GM18511 (cell line): ENCODE results near the gene LRRC2.
"Not testable (repeated sequence)": the region's sequence is repeated elsewhere in the genome, so short reads cannot be mapped to it uniquely, and the experiment has no call there.

Experiments used
- ATAC-seq: cut with Tn5 transposase; IDR thresholded peaks from one replicate; pipeline ENCODE4 v1.9.1; 2021; ENCODE audit warnings: mild to moderate bottlenecking, moderate library complexity; ENCODE audit not compliant: unreplicated experiment

Gene LRRC2

GRCh38 chr3:46584598-46585467 is 18.7 kb upstream of the LRRC2 start:
- no peak for ATAC-seq

- no peak for ATAC-seq
Observed at GRCh38 chr3:46580675-46581074, 14.6 kb upstream of the LRRC2 start.

- ATAC-seq = no peak
Observed at GRCh38 chr3:46579756-46580286, 13.7 kb upstream of the LRRC2 start.

- no peak for ATAC-seq
Observed at GRCh38 chr3:46578973-46579755, 13.1 kb upstream of the LRRC2 start.

GRCh38 chr3:46577580-46578249 is 11.6 kb upstream of the LRRC2 start:
- not testable (repeated sequence) for ATAC-seq

- ATAC-seq = no peak
Observed at GRCh38 chr3:46576879-46577278, 10.8 kb upstream of the LRRC2 start.

- no peak for ATAC-seq
Observed at GRCh38 chr3:46576386-46576785, 10.3 kb upstream of the LRRC2 start.

- ATAC-seq = no peak
Observed at GRCh38 chr3:46575577-46576222, 9.6 kb upstream of the LRRC2 start.

GRCh38 chr3:46574881-46575576 is 8.9 kb upstream of the LRRC2 start:
- no peak for ATAC-seq

- ATAC-seq = no peak
Observed at GRCh38 chr3:46574243-46574646, 8.1 kb upstream of the LRRC2 start.

- no peak for ATAC-seq
Observed at GRCh38 chr3:46573701-46574100, 7.6 kb upstream of the LRRC2 start.

GRCh38 chr3:46571684-46572083 is 5.6 kb upstream of the LRRC2 start:
- ATAC-seq = no peak

- ATAC-seq = no peak
Observed at GRCh38 chr3:46565607-46566039, 479 bp downstream of the LRRC2 start.

- no peak for ATAC-seq
Observed at GRCh38 chr3:46565077-46565476, 1.0 kb downstream of the LRRC2 start.

- no peak for ATAC-seq
Observed at GRCh38 chr3:46564190-46565021, 1.7 kb downstream of the LRRC2 start.

- no peak for ATAC-seq
Observed at GRCh38 chr3:46561951-46562350, 4.2 kb downstream of the LRRC2 start.

GRCh38 chr3:46561511-46561910 is 4.6 kb downstream of the LRRC2 start:
- ATAC-seq = no peak

- no peak for ATAC-seq
Observed at GRCh38 chr3:46559091-46559704, 6.9 kb downstream of the LRRC2 start.
